Ishikawa (cell line): ENCODE results near the gene USP16.

ENCODE experiments used
- EGR1 ChIP-seq: IDR thresholded peaks from 2 replicates; pipeline ENCODE4 v1.6.1; 2012
- EP300 ChIP-seq: IDR thresholded peaks from 2 replicates; pipeline ENCODE4 v1.6.1; 2012; ENCODE audit warnings: borderline replicate concordance
- MAX ChIP-seq: IDR thresholded peaks from 2 replicates; pipeline ENCODE4 v1.6.1; 2012
- NFIC ChIP-seq: IDR thresholded peaks from 2 replicates; pipeline ENCODE4 v1.6.1; 2012
- RAD21 ChIP-seq: IDR thresholded peaks from 2 replicates; pipeline ENCODE4 v1.6.1; 2012; ENCODE audit warnings: low read depth
- TCF12 ChIP-seq: IDR thresholded peaks from 2 replicates; pipeline ENCODE4 v1.6.1; 2012; ENCODE audit warnings: low read depth
- TEAD4 ChIP-seq: IDR thresholded peaks from 2 replicates; pipeline ENCODE4 v1.6.1; 2012
- YY1 ChIP-seq: IDR thresholded peaks from 2 replicates; pipeline ENCODE4 v1.6.1; 2012; ENCODE audit warnings: low read depth
- ZBTB7A ChIP-seq: IDR thresholded peaks from 2 replicates; pipeline ENCODE4 v1.6.1; 2012; ENCODE audit warnings: low read depth

USP16 gene

GRCh38 chr21:29102791-29103257, 78.4 kb downstream of the USP16 start:
- TF ChIP-seq TCF12 = no peak
- no peak for TF ChIP-seq ZBTB7A
- TF ChIP-seq MAX = no peak
- TF ChIP-seq YY1 = no peak
- TF ChIP-seq RAD21 = no peak
- no peak for TF ChIP-seq EP300
- no peak for TF ChIP-seq TEAD4
- TF ChIP-seq EGR1 = no peak
- no peak for TF ChIP-seq NFIC
